ENCODE results near the gene FGFR2. TPM values are rescaled to one million over a fixed set of nuclear protein-coding genes. Genes with fewer than 3 reads are reported as not detected.

FGFR2 gene
- total RNA-seq, 4 donors from 2014 or later, result 105 to 222 (median 155) TPM

DNA sequence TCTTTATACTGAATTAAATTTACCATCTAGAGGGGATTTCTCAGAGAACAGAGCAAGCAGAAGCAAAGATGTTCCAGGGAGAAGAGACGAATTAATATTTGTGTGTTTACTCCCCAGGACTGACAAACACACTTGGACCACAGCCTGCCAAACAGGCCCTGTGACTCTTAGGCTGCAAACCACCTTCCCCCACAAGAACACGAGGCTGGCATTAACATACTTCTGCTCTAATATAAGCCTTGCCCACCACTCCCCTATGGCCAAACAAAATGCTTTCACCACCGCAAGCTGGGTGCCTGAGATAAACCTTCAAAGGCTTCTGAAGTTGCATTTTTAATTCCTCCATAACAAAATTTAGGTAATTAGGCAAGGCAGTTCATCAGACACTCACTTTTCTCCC lies 88.4 kb downstream of the FGFR2 start:
- WGBS, result 75% methylated on average over 3 of the region's 3 CpGs
- H3K9me3 ChIP-seq, result no peaks in the 10 kb centered on the region
- no peak overlapping the region for H3K27ac ChIP-seq
- H3K36me3 ChIP-seq, result peaks cover 6% of the 10 kb centered on the region
- H3K4me3 ChIP-seq, result no peak overlapping the region
- H3K27me3 ChIP-seq, result no peaks in the 10 kb centered on the region
- DNase-seq (ENCODE audit: low spot score in 2 of 2), result no peak
- H3K4me1 ChIP-seq, result peaks cover 9% of the 10 kb centered on the region
- TF ChIP-seq, protein P1, sequence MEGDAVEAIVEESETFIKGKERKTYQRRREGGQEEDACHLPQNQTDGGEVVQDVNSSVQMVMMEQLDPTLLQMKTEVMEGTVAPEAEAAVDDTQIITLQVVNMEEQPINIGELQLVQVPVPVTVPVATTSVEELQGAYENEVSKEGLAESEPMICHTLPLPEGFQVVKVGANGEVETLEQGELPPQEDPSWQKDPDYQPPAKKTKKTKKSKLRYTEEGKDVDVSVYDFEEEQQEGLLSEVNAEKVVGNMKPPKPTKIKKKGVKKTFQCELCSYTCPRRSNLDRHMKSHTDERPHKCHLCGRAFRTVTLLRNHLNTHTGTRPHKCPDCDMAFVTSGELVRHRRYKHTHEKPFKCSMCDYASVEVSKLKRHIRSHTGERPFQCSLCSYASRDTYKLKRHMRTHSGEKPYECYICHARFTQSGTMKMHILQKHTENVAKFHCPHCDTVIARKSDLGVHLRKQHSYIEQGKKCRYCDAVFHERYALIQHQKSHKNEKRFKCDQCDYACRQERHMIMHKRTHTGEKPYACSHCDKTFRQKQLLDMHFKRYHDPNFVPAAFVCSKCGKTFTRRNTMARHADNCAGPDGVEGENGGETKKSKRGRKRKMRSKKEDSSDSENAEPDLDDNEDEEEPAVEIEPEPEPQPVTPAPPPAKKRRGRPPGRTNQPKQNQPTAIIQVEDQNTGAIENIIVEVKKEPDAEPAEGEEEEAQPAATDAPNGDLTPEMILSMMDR (IDR thresholded peaks at IDR 0.05), result no peak
- no peak for TF ChIP-seq POLR2A (IDR thresholded peaks at IDR 0.05)
- no peak for TF ChIP-seq EP300 (IDR thresholded peaks at IDR 0.05)
- no peak for TF ChIP-seq POLR2AphosphoS5 (IDR thresholded peaks at IDR 0.05)

DNA sequence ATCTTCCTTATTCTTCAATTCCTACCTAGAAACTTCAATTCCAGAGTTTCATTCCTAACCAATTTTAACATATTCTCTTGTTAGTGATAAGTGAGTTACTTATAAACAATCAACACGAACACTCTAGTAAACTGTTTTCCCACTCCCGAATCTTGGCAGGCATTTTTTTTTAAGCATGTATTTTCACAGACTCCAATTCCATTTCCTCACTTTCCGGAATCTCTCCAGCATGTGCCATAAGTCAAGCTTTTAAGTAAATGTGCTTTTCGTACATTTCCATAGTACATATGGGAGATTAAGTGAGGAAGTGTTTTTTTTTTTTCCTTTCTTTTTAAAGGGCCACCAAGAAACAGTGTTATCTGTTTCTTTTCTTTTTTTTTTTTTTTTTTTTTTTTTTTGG lies 89.1 kb downstream of the FGFR2 start:
- Histone ChIP-seq H3K27me3 (no peaks in the 10 kb centered on the region), H3K4me3 (no peak overlapping the region), H3K27ac (no peak overlapping the region), H3K36me3 (peaks cover 10% of the 10 kb centered on the region), H3K4me1 (peaks cover 8% of the 10 kb centered on the region), H3K9me3 (no peaks in the 10 kb centered on the region)
- WGBS, result 53% methylated on average over 4 of the region's 4 CpGs
- no peak for DNase-seq (ENCODE audit: low spot score in 2 of 2)
- TF ChIP-seq, protein P1 (IDR thresholded peaks at IDR 0.05), result no peak

DNA sequence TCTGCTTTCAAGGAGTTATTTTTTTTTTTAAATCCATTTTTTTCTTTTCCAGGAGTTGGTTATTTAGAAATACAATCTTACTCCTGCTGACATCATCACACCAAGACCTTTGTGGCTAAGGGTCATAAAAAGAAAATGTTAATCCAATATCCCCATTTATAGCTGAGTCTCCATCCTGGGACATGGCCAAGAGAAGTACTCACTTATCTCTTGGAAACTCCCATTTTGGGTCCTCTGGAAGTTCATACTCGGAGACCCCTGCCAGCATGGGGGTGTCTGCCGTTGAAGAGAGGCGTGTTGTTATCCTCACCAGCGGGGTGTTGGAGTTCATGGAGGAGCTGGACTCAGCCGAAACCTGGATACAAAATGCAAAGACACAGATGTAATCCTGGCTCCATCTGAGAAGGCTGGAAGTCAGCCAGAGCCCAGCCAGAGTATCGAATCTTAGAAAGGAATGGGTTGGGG lies 94.6 kb downstream of the FGFR2 start:
- TF ChIP-seq, protein P1 (IDR thresholded peaks at IDR 0.05), result no peak
- TF ChIP-seq POLR2AphosphoS5 (IDR thresholded peaks at IDR 0.05), result no peak
- TF ChIP-seq EP300 (IDR thresholded peaks at IDR 0.05), result no peak
- no peak for TF ChIP-seq POLR2A (IDR thresholded peaks at IDR 0.05)
- Histone ChIP-seq H3K9me3 (no peaks in the 10 kb centered on the region), H3K27me3 (no peaks in the 10 kb centered on the region), H3K4me3 (no peak overlapping the region), H3K36me3 (peaks cover 24% of the 10 kb centered on the region), H3K27ac (no peak overlapping the region), H3K4me1 (peaks cover under 1% of the 10 kb centered on the region)
- 57% methylated on average over 6 of the region's 6 CpGs for WGBS
- no peak for DNase-seq (ENCODE audit: low spot score in 2 of 2)

DNA sequence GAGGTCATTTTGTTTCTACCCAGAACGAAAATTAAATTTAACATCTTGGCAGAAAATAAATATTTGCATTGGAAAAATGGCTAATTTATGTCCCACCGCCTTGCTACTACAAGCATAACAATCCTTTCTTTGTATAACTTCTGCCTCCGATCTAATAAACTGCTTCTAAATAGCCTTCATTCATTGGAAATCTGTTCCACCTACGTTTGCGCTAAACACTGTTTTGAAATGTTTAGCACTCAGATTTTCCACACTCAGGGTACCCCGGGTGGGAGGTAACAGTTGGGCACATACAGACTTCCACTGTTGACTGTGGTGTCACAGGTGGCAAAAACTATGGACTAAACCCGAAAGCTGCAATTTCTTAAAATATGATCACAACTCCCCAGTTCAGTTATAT lies 96.4 kb downstream of the FGFR2 start:
- no peaks in the 10 kb centered on the region for H3K27me3 ChIP-seq
- H3K36me3 ChIP-seq, result peaks cover 24% of the 10 kb centered on the region
- no peaks in the 10 kb centered on the region for H3K9me3 ChIP-seq
- H3K4me1 ChIP-seq, result peaks cover 14% of the 10 kb centered on the region
- TF ChIP-seq, protein P1 (IDR thresholded peaks at IDR 0.05), result no peak
- DNase-seq (ENCODE audit: low spot score in 2 of 2), result no peak
- no peak overlapping the region for H3K4me3 ChIP-seq
- 70% methylated on average over 7 of the region's 7 CpGs for WGBS
- no peak overlapping the region for H3K27ac ChIP-seq

DNA sequence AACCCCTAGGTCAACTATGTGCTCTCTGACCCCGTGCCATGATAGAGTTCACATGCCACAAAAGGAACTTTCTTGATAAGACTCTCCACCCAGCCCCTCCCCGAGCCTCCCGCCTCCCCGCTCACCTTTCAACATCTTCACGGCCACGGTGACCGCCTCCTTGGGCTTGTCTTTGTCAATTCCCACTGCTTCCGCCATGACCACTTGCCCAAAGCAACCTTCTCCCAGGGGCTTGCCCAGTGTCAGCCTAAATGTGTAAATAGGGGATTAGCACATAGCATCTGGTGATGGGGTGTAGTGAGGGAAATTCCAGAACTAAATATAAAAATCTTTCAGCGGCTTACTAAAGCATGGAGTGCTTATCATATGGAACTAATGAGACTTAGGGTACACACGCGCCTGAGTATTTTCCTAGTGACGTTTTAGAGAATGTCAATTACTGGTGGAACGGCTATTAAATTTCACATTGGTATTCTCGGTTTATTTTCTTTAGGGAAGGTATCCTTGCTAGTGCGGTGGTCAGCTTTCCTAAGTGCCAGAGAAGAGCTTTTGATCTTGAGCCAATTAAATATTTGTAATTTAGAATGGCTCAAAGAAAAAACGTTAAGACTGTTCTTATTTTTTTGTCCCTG lies 97.4 kb downstream of the FGFR2 start:
- Histone ChIP-seq H3K36me3 (peaks cover 22% of the 10 kb centered on the region), H3K27ac (no peak overlapping the region), H3K4me1 (peaks cover 22% of the 10 kb centered on the region), H3K4me3 (no peak overlapping the region), H3K27me3 (no peaks in the 10 kb centered on the region), H3K9me3 (no peaks in the 10 kb centered on the region)
- TF ChIP-seq POLR2A (IDR thresholded peaks at IDR 0.05) (no peak), POLR2AphosphoS5 (IDR thresholded peaks at IDR 0.05) (no peak), EP300 (IDR thresholded peaks at IDR 0.05) (no peak)
- TF ChIP-seq, protein P1 (IDR thresholded peaks at IDR 0.05), result no peak
- WGBS, result 74% methylated on average over 16 of the region's 16 CpGs
- DNase-seq (ENCODE audit: low spot score in 2 of 2), result no peak

Measured in suprapubic skin (tissue), 4 donors.